Rectal smooth muscle tissue (tissue), 1 donor: ENCODE data around the gene TEX2.
A peak's percentile ranks its signal among the peaks of the same experiment; 100 is the strongest.
"Not testable (repeated sequence)": the region's sequence is repeated elsewhere in the genome, so short reads cannot be mapped to it uniquely, and the experiment has no call there.

ENCODE experiments used
- H3K27ac ChIP-seq: one replicate; pipeline ENCODE4 v1.7.0; 2013; ENCODE audit warnings: low read depth, low read length, inconsistent platforms
- H3K27me3 ChIP-seq: one replicate; pipeline ENCODE4 v1.7.0; 2013; ENCODE audit warnings: low read length; ENCODE audit not compliant: control insufficient read depth, insufficient read depth
- H3K36me3 ChIP-seq: one replicate; pipeline ENCODE4 v1.7.0; 2013; ENCODE audit warnings: low read length; ENCODE audit not compliant: control insufficient read depth, insufficient read depth
- H3K4me1 ChIP-seq: one replicate; pipeline ENCODE4 v1.7.0; 2013; ENCODE audit warnings: low read length; ENCODE audit not compliant: control insufficient read depth, insufficient read depth
- H3K4me3 ChIP-seq: one replicate; pipeline ENCODE4 v1.7.0; 2013; ENCODE audit warnings: low read length
- H3K9ac ChIP-seq: one replicate; pipeline ENCODE4 v1.7.0; 2013; ENCODE audit warnings: low read length

TEX2 gene

GRCh38 chr17:64130559-64131001 lies 132.5 kb downstream of the TEX2 start:
- peak overlapping the region; percentile 27 for H3K9ac ChIP-seq
- H3K36me3 ChIP-seq, result no peaks in the 10 kb centered on the region
- peak overlapping the region; percentile 92 for H3K27ac ChIP-seq
- peaks cover 13% of the 10 kb centered on the region for H3K4me1 ChIP-seq
- H3K27me3 ChIP-seq, result no peaks in the 10 kb centered on the region
- H3K4me3 ChIP-seq, result peak overlapping the region; percentile 68

- Histone ChIP-seq H3K4me1 (peaks cover 13% of the 10 kb centered on the region), H3K36me3 (no peaks in the 10 kb centered on the region), H3K27me3 (no peaks in the 10 kb centered on the region), H3K4me3 (peak within 1 kb of the TSS; percentile 87), H3K27ac (peak within 1 kb of the TSS; percentile 95), H3K9ac (peak within 1 kb of the TSS; percentile 75)
Observed at GRCh38 chr17:64129765-64130558, 133.1 kb downstream of the TEX2 start, which contains the start of gene ERN1. TSS of gene ERN1 (minus strand) at chr17:64130144. CDS start at chr17:64130029, 115 bp downstream.

GRCh38 chr17:64129515-64129764 lies 133.6 kb downstream of the TEX2 start:
- peaks cover 13% of the 10 kb centered on the region for H3K4me1 ChIP-seq
- no peaks in the 10 kb centered on the region for H3K36me3 ChIP-seq
- no peaks in the 10 kb centered on the region for H3K27me3 ChIP-seq
- peak overlapping the region; percentile 87 for H3K4me3 ChIP-seq
- H3K9ac ChIP-seq, result peak overlapping the region; percentile 75
- peak overlapping the region; percentile 95 for H3K27ac ChIP-seq

- Histone ChIP-seq H3K4me1 (peaks cover 13% of the 10 kb centered on the region), H3K36me3 (no peaks in the 10 kb centered on the region), H3K9ac (peak overlapping the region; percentile 75), H3K27me3 (no peaks in the 10 kb centered on the region), H3K4me3 (peak overlapping the region; percentile 87), H3K27ac (peak overlapping the region; percentile 95)
Observed at GRCh38 chr17:64128787-64129514, 134.1 kb downstream of the TEX2 start.

- Histone ChIP-seq H3K4me3 (no peak overlapping the region), H3K4me1 (peaks cover 13% of the 10 kb centered on the region)
Observed at GRCh38 chr17:64126918-64127317, 136.1 kb downstream of the TEX2 start.

GRCh38 chr17:64125937-64126336 lies 137.1 kb downstream of the TEX2 start:
- Histone ChIP-seq H3K4me1 (peaks cover 13% of the 10 kb centered on the region), H3K27me3 (no peaks in the 10 kb centered on the region), H3K36me3 (no peaks in the 10 kb centered on the region), H3K27ac (no peak overlapping the region), H3K4me3 (no peak overlapping the region), H3K9ac (no peak overlapping the region)

More at GRCh38 chr17:64126918-64127317, 136.1 kb downstream of the TEX2 start:
- Histone ChIP-seq H3K9ac (no peak overlapping the region), H3K27me3 (no peaks in the 10 kb centered on the region), H3K36me3 (no peaks in the 10 kb centered on the region), H3K27ac (no peak overlapping the region)

GRCh38 chr17:64124609-64125008 lies 138.5 kb downstream of the TEX2 start:
- Histone ChIP-seq H3K27ac (no peak overlapping the region), H3K4me3 (no peak overlapping the region), H3K4me1 (peaks cover 8% of the 10 kb centered on the region), H3K36me3 (no peaks in the 10 kb centered on the region), H3K27me3 (no peaks in the 10 kb centered on the region), H3K9ac (no peak overlapping the region)

GRCh38 chr17:64123114-64123513 lies 139.9 kb downstream of the TEX2 start:
- Histone ChIP-seq H3K4me3 (no peak overlapping the region), H3K27me3 (no peaks in the 10 kb centered on the region), H3K4me1 (no peaks in the 10 kb centered on the region), H3K9ac (no peak overlapping the region), H3K27ac (no peak overlapping the region), H3K36me3 (no peaks in the 10 kb centered on the region)

GRCh38 chr17:64120972-64121786 lies 141.9 kb downstream of the TEX2 start:
- H3K27ac ChIP-seq, H3K9ac ChIP-seq, H3K27me3 ChIP-seq, H3K4me3 ChIP-seq, H3K36me3 ChIP-seq, H3K4me1 ChIP-seq: not testable (repeated sequence)

GRCh38 chr17:64120159-64120810 lies 142.8 kb downstream of the TEX2 start:
- Histone ChIP-seq H3K27me3 (no peaks in the 10 kb centered on the region), H3K27ac (no peak overlapping the region), H3K9ac (no peak overlapping the region), H3K4me3 (no peak overlapping the region), H3K4me1 (no peaks in the 10 kb centered on the region), H3K36me3 (no peaks in the 10 kb centered on the region)

- Histone ChIP-seq H3K36me3 (no peaks in the 10 kb centered on the region), H3K4me1 (no peaks in the 10 kb centered on the region), H3K27ac (no peak overlapping the region), H3K27me3 (no peaks in the 10 kb centered on the region), H3K9ac (no peak overlapping the region), H3K4me3 (no peak overlapping the region)
Observed at GRCh38 chr17:64117981-64118979, 144.8 kb downstream of the TEX2 start.
